Measurements from ENCODE around the gene GNA12. TPM values are rescaled to one million over a fixed set of nuclear protein-coding genes. Genes with fewer than 3 reads are reported as not detected.

Gene GNA12
- polyA plus RNA-seq, 1 of the 3 experiments (the other 2 are of a cell fraction) = 64.8 TPM

DNA sequence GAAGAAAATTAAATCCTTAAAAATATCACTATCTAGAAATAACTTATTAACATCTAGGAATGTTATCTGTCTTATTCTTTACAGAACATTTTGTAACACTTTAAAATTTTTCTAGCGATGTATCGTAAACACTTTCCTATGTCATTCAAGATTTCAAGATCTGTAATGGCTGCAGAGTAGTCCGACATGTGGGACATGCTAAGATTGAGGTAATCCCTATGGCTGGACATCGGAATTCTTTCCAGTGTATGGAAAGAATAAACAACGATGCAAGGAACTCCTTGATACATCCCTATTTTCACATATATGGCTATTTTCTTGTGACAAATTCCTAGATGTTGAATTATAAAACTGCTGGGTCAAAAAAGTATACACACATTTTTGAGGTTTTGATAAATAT, 37.5 kb downstream of the GNA12 start:
- Histone ChIP-seq H3K4me2 (no peak overlapping the region), H3F3A (replicated peaks; ENCODE audit: insufficient read depth) (peaks cover 13% of the 10 kb centered on the region), H3K4me3 (ENCODE audit: low read depth in 2 of 2, low read length in 1 of 2) (no peak overlapping the region), H3K27me3 (ENCODE audit: insufficient read depth) (no peaks in the 10 kb centered on the region), H3K9me2 (no peaks in the 10 kb centered on the region), H3K79me2 (ENCODE audit: insufficient read depth) (peaks cover 92% of the 10 kb centered on the region), H3K9ac (no peak overlapping the region), H3K4me1 (ENCODE audit: control insufficient read depth in 1 of 2, insufficient read depth in 2 of 2, low read depth in 1 of 2, low read length in 1 of 2) (peaks cover 20 to 35% of the 10 kb centered on the region in 2 experiments), H2AFZ (ENCODE audit: low read depth) (no peak overlapping the region), H3K9me3 (no peaks in the 10 kb centered on the region), H3K36me3 (replicated peaks in 1 of 2; ENCODE audit: control insufficient read depth in 1 of 2, insufficient read depth in 2 of 2, low read length in 1 of 2) (no peaks in the 10 kb centered on the region), H3K27ac (ENCODE audit: low read depth in 2 of 2, low read length in 1 of 2) (no peak overlapping the region), H4K20me1 (ENCODE audit: insufficient read depth) (peaks cover 17% of the 10 kb centered on the region)
- CTCF ChIA-PET = interaction anchor here (1.3 to 1.9 kb wide), 2 partner anchors 46 to 136 kb away, joined by 3 to 6 read pairs; no protein-coding TSS in a partner anchor
- no peak for DNase-seq
- WGBS (ENCODE audit: low lambda C conversion rate) = 97% methylated on average over 5 of the region's 5 CpGs
- no peak for TF ChIP-seq ELF1 (IDR thresholded peaks at IDR 0.05)
- TF ChIP-seq, protein P1, sequence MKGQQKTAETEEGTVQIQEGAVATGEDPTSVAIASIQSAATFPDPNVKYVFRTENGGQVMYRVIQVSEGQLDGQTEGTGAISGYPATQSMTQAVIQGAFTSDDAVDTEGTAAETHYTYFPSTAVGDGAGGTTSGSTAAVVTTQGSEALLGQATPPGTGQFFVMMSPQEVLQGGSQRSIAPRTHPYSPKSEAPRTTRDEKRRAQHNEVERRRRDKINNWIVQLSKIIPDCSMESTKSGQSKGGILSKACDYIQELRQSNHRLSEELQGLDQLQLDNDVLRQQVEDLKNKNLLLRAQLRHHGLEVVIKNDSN (IDR thresholded peaks at IDR 0.05; ENCODE audit: borderline replicate concordance, low read depth) = no peak
- no peak for TF ChIP-seq TCF12 (IDR thresholded peaks at IDR 0.05)
- TF ChIP-seq GATA2 (CRISPR knock-in tag; IDR thresholded peaks at IDR 0.05) = no peak
- TF ChIP-seq, protein P2, sequence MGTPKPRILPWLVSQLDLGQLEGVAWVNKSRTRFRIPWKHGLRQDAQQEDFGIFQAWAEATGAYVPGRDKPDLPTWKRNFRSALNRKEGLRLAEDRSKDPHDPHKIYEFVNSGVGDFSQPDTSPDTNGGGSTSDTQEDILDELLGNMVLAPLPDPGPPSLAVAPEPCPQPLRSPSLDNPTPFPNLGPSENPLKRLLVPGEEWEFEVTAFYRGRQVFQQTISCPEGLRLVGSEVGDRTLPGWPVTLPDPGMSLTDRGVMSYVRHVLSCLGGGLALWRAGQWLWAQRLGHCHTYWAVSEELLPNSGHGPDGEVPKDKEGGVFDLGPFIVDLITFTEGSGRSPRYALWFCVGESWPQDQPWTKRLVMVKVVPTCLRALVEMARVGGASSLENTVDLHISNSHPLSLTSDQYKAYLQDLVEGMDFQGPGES (IDR thresholded peaks at IDR 0.05; ENCODE audit: low read depth, low read length) = no peak
- TF ChIP-seq POLR2AphosphoS5 (IDR thresholded peaks at IDR 0.05; ENCODE audit: low read depth, low read length) = no peak
- TF ChIP-seq, protein P3, sequence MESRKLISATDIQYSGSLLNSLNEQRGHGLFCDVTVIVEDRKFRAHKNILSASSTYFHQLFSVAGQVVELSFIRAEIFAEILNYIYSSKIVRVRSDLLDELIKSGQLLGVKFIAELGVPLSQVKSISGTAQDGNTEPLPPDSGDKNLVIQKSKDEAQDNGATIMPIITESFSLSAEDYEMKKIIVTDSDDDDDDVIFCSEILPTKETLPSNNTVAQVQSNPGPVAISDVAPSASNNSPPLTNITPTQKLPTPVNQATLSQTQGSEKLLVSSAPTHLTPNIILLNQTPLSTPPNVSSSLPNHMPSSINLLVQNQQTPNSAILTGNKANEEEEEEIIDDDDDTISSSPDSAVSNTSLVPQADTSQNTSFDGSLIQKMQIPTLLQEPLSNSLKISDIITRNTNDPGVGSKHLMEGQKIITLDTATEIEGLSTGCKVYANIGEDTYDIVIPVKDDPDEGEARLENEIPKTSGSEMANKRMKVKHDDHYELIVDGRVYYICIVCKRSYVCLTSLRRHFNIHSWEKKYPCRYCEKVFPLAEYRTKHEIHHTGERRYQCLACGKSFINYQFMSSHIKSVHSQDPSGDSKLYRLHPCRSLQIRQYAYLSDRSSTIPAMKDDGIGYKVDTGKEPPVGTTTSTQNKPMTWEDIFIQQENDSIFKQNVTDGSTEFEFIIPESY (IDR thresholded peaks at IDR 0.05; ENCODE audit: borderline replicate concordance, low read depth) = no peak
- TF ChIP-seq CHD2 (IDR thresholded peaks at IDR 0.05; ENCODE audit: low read length, partially characterized antibody) = no peak
- no peak for TF ChIP-seq FOSL2 (IDR thresholded peaks at IDR 0.05; ENCODE audit: borderline replicate concordance, low read depth)
- no peak for TF ChIP-seq FOXJ3 (CRISPR knock-in tag; IDR thresholded peaks at IDR 0.05)
- TF ChIP-seq TAF1 (IDR thresholded peaks at IDR 0.05; ENCODE audit: borderline replicate concordance, low read depth, low read length) = no peak
- TF ChIP-seq MXI1 (IDR thresholded peaks at IDR 0.05; ENCODE audit: low read depth, low read length) = no peak
- TF ChIP-seq YY1 (IDR thresholded peaks at IDR 0.05; ENCODE audit: low read depth) = no peak
- TF ChIP-seq, protein P4, sequence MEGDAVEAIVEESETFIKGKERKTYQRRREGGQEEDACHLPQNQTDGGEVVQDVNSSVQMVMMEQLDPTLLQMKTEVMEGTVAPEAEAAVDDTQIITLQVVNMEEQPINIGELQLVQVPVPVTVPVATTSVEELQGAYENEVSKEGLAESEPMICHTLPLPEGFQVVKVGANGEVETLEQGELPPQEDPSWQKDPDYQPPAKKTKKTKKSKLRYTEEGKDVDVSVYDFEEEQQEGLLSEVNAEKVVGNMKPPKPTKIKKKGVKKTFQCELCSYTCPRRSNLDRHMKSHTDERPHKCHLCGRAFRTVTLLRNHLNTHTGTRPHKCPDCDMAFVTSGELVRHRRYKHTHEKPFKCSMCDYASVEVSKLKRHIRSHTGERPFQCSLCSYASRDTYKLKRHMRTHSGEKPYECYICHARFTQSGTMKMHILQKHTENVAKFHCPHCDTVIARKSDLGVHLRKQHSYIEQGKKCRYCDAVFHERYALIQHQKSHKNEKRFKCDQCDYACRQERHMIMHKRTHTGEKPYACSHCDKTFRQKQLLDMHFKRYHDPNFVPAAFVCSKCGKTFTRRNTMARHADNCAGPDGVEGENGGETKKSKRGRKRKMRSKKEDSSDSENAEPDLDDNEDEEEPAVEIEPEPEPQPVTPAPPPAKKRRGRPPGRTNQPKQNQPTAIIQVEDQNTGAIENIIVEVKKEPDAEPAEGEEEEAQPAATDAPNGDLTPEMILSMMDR (IDR thresholded peaks at IDR 0.05) = no peak
- POLR2A ChIA-PET = no interaction called here
